Choroid plexus epithelial cell (primary cell): ENCODE data around the gene OLFML2A.

Source experiments
- DNase-seq: peaks from one replicate; pipeline ENCODE4 v3.0.0-alpha.2; 2010; ENCODE audit warnings: low read depth
- H3K4me3 ChIP-seq: 2 replicates; pipeline ENCODE4 v1.5.1; 2011; ENCODE audit warnings: low read depth, mild to moderate bottlenecking, control low read depth, low read length, moderate library complexity
- TF ChIP-seq, protein P1 (sequence below): conservative IDR thresholded peaks from 2 replicates; pipeline ENCODE4 v1.5.1; 2011; ENCODE audit warnings: low read depth, mild to moderate bottlenecking, control low read depth, inconsistent platforms, low read length, moderate library complexity

OLFML2A gene

DNA sequence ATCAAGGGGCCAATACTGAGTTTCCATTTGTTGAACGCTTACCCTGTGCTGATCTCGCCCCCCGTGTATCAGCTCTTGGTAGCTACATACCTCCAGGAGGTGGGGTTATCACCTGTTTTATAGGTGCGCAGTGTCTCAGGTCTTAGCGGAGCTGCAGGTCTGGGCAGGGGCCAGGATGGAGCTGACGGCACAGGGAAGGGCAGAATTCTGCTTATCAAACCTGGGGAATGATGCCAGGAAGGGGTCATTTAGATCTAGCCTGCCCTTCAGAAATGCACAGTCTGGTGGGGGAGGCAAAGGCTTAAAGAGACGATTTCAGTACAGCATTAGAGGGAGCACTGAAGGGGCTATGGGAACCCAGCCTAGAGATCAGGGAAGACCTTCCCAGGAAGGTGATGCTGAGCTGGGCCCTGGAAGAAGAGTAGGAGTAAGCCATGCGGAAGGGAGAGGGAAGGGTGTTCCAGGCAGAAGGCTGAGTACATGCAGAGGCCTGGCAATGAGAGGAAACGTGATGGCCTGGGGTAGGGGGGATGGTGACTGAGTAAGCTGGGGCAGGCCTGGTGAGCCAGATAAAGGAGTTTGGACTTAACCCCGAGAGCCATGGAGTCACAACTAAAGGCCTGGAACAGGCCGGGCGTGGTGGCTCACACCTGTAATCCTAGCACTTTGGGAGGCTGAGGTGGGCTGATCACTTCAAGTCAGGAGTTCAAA lies 31.5 kb downstream of the OLFML2A start:
- DNase-seq = no peak
- H3K4me3 ChIP-seq = no peak overlapping the region
- TF ChIP-seq, protein P1, sequence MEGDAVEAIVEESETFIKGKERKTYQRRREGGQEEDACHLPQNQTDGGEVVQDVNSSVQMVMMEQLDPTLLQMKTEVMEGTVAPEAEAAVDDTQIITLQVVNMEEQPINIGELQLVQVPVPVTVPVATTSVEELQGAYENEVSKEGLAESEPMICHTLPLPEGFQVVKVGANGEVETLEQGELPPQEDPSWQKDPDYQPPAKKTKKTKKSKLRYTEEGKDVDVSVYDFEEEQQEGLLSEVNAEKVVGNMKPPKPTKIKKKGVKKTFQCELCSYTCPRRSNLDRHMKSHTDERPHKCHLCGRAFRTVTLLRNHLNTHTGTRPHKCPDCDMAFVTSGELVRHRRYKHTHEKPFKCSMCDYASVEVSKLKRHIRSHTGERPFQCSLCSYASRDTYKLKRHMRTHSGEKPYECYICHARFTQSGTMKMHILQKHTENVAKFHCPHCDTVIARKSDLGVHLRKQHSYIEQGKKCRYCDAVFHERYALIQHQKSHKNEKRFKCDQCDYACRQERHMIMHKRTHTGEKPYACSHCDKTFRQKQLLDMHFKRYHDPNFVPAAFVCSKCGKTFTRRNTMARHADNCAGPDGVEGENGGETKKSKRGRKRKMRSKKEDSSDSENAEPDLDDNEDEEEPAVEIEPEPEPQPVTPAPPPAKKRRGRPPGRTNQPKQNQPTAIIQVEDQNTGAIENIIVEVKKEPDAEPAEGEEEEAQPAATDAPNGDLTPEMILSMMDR = no peak

DNA sequence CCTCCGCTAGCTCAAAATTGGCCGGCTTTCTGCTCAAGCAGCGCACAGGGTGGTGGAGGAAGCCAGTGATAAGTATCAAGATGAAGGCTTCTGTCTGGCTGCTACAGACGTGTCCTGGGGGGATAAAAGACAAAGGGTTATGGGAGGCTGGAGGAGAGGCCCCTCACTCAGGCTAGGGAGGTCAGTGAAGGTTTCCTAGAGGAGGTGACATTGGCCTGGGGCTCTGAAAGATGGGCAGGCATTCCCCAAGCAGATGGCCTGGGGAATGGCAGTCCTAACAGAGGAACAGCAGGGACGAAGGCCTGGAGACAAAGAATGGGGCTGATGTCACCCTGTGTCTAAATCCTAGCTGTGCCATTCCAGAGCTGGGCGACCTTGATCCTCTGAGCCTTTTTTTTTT lies 32.3 kb downstream of the OLFML2A start:
- TF ChIP-seq, protein P1 = no peak
- H3K4me3 ChIP-seq = no peak overlapping the region
- no peak for DNase-seq

DNA sequence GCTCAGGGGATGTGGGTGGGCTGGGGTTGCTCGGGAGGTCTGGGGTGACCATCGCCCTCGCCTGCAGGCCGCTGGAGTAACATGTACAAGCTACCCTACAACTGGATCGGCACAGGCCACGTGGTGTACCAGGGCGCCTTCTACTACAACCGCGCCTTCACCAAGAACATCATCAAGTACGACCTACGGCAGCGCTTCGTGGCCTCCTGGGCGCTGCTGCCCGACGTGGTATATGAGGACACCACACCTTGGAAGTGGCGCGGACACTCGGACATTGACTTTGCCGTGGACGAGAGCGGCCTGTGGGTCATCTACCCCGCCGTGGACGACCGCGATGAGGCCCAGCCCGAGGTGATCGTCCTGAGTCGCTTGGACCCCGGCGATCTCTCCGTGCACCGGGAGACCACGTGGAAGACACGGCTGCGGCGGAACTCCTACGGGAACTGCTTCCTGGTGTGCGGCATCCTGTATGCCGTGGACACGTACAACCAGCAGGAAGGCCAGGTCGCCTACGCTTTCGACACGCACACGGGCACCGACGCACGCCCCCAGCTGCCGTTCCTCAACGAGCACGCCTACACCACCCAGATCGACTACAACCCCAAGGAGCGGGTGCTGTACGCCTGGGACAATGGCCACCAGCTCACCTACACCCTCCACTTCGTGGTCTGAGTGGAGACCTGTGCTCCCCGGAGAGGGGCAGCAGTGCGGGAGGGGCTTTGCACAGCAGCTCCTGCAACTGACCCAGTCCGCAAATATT lies 33.0 kb downstream of the OLFML2A start:
- H3K4me3 ChIP-seq = no peak overlapping the region
- TF ChIP-seq, protein P1 = no peak
- DNase-seq = no peak

DNA sequence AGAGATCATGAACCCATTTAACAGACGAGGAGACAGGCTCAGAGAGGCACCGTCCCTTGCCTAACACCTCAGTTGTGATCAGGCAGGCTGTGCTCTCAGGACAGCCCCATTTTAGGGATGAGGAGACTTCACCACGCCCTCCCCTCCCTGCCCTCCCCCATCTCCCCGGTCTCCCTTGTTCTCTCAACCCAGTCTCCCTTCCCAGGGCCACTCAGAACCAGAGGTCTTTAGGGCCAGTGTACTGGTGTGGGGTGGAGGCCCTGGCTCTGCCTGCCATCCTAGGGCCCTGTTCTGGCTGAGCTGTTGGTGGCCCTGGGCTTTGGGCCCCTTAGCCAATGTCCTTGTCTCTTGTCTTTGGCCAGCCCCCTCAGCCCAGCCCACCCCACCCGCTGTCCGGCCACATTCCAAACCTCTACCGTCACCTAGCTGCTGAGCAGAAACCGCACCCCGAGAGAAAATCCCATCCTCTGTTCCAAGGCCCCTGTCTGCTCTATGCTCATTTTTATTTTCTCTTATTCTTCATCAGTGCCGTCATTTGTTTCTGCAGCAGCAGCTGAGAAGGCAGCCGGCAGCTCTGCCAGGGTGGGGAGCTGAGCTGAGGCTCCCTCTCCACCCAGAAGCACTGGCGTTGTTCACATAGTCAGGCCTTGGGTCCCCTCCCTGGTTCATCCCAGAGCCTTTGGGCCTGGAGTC lies 33.9 kb downstream of the OLFML2A start:
- TF ChIP-seq, protein P1 = no peak
- H3K4me3 ChIP-seq = no peak overlapping the region
- DNase-seq = peak; percentile 94

DNA sequence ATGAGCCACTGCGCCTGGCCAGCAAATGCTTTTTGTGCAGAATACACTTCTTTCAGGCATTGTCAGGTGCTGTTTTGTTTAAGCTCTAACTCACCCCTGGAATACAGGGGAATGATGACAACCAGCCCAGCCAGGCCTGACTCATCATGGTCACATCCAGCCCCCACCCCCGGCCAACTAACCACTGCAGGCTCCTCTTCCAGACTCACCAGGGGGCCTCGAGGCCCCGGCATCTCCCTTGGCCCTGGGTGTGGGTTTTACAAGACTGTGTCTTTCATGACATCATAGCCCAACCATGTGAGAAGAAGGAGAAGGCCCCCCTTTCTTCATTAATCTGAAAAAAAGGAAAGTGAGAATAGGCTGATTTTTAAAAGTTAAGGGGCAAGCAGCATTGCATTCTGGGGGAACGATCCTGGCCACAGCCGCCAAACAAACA lies 35.5 kb downstream of the OLFML2A start:
- no peak overlapping the region for H3K4me3 ChIP-seq
- peak; percentile 100 for DNase-seq
- TF ChIP-seq, protein P1 = no peak

DNA sequence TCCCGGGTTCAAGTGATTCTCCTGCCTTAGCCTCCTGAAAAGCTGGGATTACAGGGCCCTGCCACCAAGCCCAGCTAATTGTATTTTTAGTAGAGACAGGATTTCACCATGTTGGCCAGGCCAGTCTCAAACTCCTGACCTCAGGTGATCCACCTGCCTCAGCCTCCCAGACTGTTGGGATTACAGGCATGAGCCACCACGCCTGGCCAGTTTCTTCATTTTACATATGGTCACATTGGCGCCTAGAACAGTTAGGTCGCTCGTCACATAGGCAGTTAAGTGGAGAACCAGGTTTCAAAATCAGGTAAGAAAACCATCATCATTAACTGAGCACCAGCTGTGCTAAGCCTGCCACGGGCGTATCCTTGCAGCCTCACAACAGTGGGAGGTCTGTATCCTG lies 36.1 kb downstream of the OLFML2A start:
- no peak overlapping the region for H3K4me3 ChIP-seq
- DNase-seq = no peak
- TF ChIP-seq, protein P1 = no peak
